ENCODE results near the gene CFHR1. TPM values are rescaled to one million over a fixed set of nuclear protein-coding genes. Genes with fewer than 3 reads are reported as not detected.

The CFHR1 gene
- total RNA-seq, 1 donor from 2014 or later = not detected

DNA sequence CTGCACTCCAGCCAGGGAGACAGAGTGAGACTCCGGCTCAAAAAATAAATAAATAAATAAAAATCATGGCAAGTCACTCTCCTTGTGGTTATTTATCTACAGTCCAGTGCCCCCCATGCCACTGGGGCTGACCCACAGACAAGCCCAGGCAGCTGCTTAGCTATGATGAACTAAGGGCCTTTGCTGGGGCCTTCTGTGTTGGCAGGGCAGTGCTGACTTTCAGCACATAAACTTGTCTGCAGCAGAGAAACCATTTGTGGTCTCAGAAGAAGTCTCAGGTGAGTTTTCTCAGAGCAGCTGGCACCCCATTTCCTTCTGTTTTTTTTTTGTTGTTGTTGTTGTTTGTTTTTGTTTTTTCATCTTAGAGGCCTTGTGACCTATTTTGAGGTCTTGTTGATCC is 47.4 kb downstream of the CFHR1 start:
- H3K27ac Mint-ChIP-seq = no peak overlapping the region
- TF ChIP-seq, protein P1, sequence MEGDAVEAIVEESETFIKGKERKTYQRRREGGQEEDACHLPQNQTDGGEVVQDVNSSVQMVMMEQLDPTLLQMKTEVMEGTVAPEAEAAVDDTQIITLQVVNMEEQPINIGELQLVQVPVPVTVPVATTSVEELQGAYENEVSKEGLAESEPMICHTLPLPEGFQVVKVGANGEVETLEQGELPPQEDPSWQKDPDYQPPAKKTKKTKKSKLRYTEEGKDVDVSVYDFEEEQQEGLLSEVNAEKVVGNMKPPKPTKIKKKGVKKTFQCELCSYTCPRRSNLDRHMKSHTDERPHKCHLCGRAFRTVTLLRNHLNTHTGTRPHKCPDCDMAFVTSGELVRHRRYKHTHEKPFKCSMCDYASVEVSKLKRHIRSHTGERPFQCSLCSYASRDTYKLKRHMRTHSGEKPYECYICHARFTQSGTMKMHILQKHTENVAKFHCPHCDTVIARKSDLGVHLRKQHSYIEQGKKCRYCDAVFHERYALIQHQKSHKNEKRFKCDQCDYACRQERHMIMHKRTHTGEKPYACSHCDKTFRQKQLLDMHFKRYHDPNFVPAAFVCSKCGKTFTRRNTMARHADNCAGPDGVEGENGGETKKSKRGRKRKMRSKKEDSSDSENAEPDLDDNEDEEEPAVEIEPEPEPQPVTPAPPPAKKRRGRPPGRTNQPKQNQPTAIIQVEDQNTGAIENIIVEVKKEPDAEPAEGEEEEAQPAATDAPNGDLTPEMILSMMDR (IDR thresholded peaks at IDR 0.05) = no peak
- peaks cover 6% of the 10 kb centered on the region for H3K9me3 Mint-ChIP-seq
- no peaks in the 10 kb centered on the region for H3K4me1 Mint-ChIP-seq
- H3K36me3 Mint-ChIP-seq (ENCODE audit: low read depth) = no peaks in the 10 kb centered on the region
- ChIA-PET POLR2A (no interaction called here), CTCF (no interaction called here)
- H3K4me3 Mint-ChIP-seq = no peak overlapping the region
- no peaks in the 10 kb centered on the region for H3K27me3 Mint-ChIP-seq
- ATAC-seq (ENCODE audit: low read depth) = no peak
- no peak for DNase-seq
- intact Hi-C loops (cut with micrococcal nuclease) = no loop called here

DNA sequence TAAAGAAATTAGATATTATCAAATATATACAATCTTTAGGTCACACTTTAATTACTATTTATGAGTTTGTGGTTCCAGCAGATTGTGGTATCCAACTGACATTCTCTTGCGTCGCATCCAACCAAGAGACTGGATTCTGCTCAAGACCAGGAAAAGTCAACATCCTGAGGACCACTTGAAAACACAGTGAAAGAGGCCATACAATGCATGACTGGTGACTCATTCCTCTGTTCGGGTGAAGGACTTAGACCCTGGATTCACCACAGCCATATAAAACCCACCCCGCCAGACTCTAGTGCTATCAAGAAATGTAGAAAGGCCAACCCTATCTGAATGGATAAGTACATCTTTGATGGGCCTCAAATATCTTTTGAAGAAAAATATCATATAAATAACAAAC is 53.9 kb downstream of the CFHR1 start:
- no peak for DNase-seq
- no peaks in the 10 kb centered on the region for H3K36me3 Mint-ChIP-seq (ENCODE audit: low read depth)
- POLR2A ChIA-PET = no interaction called here
- intact Hi-C loops (cut with micrococcal nuclease) = no loop called here
- peaks cover 4% of the 10 kb centered on the region for H3K9me3 Mint-ChIP-seq
- CTCF ChIA-PET = no interaction called here
- H3K27ac Mint-ChIP-seq = no peak overlapping the region
- TF ChIP-seq, protein P1 (IDR thresholded peaks at IDR 0.05) = no peak
- H3K27me3 Mint-ChIP-seq = no peaks in the 10 kb centered on the region
- no peak for ATAC-seq (ENCODE audit: low read depth)
- no peaks in the 10 kb centered on the region for H3K4me1 Mint-ChIP-seq
- H3K4me3 Mint-ChIP-seq = no peak overlapping the region

- H3K27ac Mint-ChIP-seq = no peak overlapping the region
- POLR2A ChIA-PET = no interaction called here
- no peaks in the 10 kb centered on the region for H3K27me3 Mint-ChIP-seq
- intact Hi-C loops (cut with micrococcal nuclease) = no loop called here
- no peaks in the 10 kb centered on the region for H3K4me1 Mint-ChIP-seq
- CTCF ChIA-PET = no interaction called here
- no peak overlapping the region for H3K4me3 Mint-ChIP-seq
- DNase-seq = no peak
- no peak for ATAC-seq (ENCODE audit: low read depth)
- TF ChIP-seq, protein P1 (IDR thresholded peaks at IDR 0.05) = no peak
- peaks cover 4% of the 10 kb centered on the region for H3K9me3 Mint-ChIP-seq
- H3K36me3 Mint-ChIP-seq (ENCODE audit: low read depth) = no peaks in the 10 kb centered on the region
These were observed 56.4 kb downstream of the CFHR1 start for GRCh38 chr1:196875935-196876334.

DNA sequence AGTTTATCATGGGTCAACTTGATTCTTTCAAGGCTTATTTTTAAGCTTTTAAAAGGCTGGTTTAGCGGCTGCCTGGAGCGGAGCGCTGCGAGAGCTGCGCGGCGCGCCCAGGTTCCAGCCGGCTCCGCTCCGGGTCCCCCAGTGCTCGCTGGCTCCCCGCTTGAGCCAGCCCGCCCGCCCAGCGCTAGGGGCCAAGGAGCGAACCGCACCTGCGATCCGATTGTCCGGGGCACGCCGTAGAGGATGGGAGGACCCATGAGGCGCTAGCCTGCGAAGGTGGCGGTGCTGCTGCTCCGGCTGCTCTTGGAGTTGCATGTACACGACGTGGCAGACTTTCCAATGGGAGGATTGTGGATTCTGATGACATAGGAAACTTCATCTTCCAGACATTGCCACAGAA is 58.4 kb downstream of the CFHR1 start:
- Mint-ChIP-seq H3K27me3 (no peaks in the 10 kb centered on the region), H3K4me3 (no peak overlapping the region), H3K36me3 (ENCODE audit: low read depth) (no peaks in the 10 kb centered on the region), H3K9me3 (peaks cover 8% of the 10 kb centered on the region), H3K27ac (no peak overlapping the region), H3K4me1 (no peaks in the 10 kb centered on the region)
- POLR2A ChIA-PET = no interaction called here
- CTCF ChIA-PET = no interaction called here
- no peak for DNase-seq
- TF ChIP-seq, protein P1 (IDR thresholded peaks at IDR 0.05) = no peak
- no peak for ATAC-seq (ENCODE audit: low read depth)
- intact Hi-C loops (cut with micrococcal nuclease) = no loop called here

Other genes with a start within 250 kb of the CFHR1 start
- gene KCNT2, start 211.3 kb upstream of the CFHR1 start, total RNA-seq = not detected in 2 replicates
- not detected in 2 replicates for gene CFH, start 167.7 kb upstream of the CFHR1 start, total RNA-seq
- not detected in 2 replicates for gene CFHR3, start 44.9 kb upstream of the CFHR1 start, total RNA-seq
- not detected in 2 replicates for gene CFHR4, start 68.3 kb downstream of the CFHR1 start, total RNA-seq
- not detected in 2 replicates for gene CFHR2, start 124.0 kb downstream of the CFHR1 start, total RNA-seq
- gene CFHR5, start 157.8 kb downstream of the CFHR1 start, total RNA-seq = not detected in 2 replicates
- gene F13B, start 247.5 kb downstream of the CFHR1 start, total RNA-seq = not detected in 2 replicates